ENCODE data around the gene INO80B.

Gene INO80B

GRCh38 chr2:74497777-74498499, 43.1 kb downstream of the INO80B start:
- Histone ChIP-seq H3K27ac (no peak overlapping the region), H3K36me3 (peaks cover 31% of the 10 kb centered on the region), H3K27me3 (ENCODE audit: insufficient read depth, low read depth, severe bottlenecking) (no peaks in the 10 kb centered on the region), H3K4me3 (ENCODE audit: low read depth, low read length) (no peak overlapping the region), H3K9me3 (ENCODE audit: severe bottlenecking) (no peaks in the 10 kb centered on the region)
- no peak for DNase-seq
- no peak for TF ChIP-seq CTCF (IDR thresholded peaks at IDR 0.05; ENCODE audit: low read depth, low read length)

- no peak for TF ChIP-seq CTCF (IDR thresholded peaks at IDR 0.05; ENCODE audit: low read depth, low read length)
- Histone ChIP-seq H3K4me3 (ENCODE audit: low read depth, low read length) (no peak overlapping the region), H3K27me3 (ENCODE audit: insufficient read depth, low read depth, severe bottlenecking) (no peaks in the 10 kb centered on the region), H3K36me3 (peaks cover 24% of the 10 kb centered on the region), H3K27ac (no peak overlapping the region; the same call in 1 of the 2 replicates), H3K9me3 (ENCODE audit: severe bottlenecking) (no peaks in the 10 kb centered on the region)
- DNase-seq = no peak
Measured at GRCh38 chr2:74498500-74499266, 43.8 kb downstream of the INO80B start.

DNA sequence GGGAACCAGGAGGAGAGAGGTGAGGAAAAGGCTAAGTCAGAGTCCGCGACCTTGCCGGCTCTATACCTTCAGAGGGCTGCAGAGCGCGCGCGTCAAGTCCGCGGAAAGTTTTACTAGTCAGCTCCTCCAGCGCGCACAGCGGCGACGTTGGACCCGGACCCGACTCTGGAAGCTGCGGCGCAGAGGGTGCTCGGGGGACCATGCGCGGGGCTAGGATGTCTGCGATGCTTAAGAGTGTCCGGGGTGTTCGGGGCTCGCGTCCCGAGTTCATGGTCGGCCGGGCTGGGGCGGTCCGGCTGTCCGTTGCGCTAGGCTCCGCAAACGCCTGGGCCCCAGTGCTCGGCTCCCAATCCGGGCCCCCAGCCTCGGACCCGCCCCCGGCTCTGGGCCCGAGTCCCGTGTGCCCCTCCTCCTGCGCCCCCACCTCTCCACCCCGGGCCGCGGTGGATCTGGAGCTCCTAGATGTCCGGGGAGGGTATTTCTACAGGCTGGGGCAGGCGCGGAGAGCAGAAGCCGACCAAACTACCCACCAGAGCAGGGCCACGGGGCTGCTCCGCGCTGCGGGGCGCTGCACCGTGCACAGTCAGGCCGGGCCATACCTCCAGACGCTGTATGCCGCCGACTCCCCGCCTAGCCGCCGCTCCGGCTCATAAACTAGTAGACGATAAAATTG, 44.5 kb downstream of the INO80B start, which contains the start of gene LBX2:
LBX2 (minus strand) TSS at position 337 of the 673 bp plus-strand sequence; CDS start at position 271, 66 bp downstream.
- Histone ChIP-seq H3K4me3 (ENCODE audit: low read depth, low read length) (no peak within 1 kb of the TSS), H3K27ac (peak within 1 kb of the TSS; percentile 71), H3K9me3 (ENCODE audit: severe bottlenecking) (no peaks in the 10 kb centered on the region), H3K27me3 (ENCODE audit: insufficient read depth, low read depth, severe bottlenecking) (no peaks in the 10 kb centered on the region), H3K36me3 (peaks cover 20% of the 10 kb centered on the region)
- DNase-seq = no peak
- no peak for TF ChIP-seq CTCF (IDR thresholded peaks at IDR 0.05; ENCODE audit: low read depth, low read length)

GRCh38 chr2:74499940-74500577, 45.2 kb downstream of the INO80B start:
- Histone ChIP-seq H3K27ac (peak overlapping the region; percentile 71), H3K27me3 (ENCODE audit: insufficient read depth, low read depth, severe bottlenecking) (no peaks in the 10 kb centered on the region)
- no peak for TF ChIP-seq CTCF (IDR thresholded peaks at IDR 0.05; ENCODE audit: low read depth, low read length)

GRCh38 chr2:74500578-74500946, 45.7 kb downstream of the INO80B start:
- no peaks in the 10 kb centered on the region for H3K9me3 ChIP-seq (ENCODE audit: severe bottlenecking)
- no peak for DNase-seq
- H3K27ac ChIP-seq = peak overlapping the region; percentile 71
- H3K4me3 ChIP-seq (ENCODE audit: low read depth, low read length) = no peak overlapping the region
- no peak for TF ChIP-seq CTCF (IDR thresholded peaks at IDR 0.05; ENCODE audit: low read depth, low read length)
- H3K36me3 ChIP-seq = peaks cover 26% of the 10 kb centered on the region
- no peaks in the 10 kb centered on the region for H3K27me3 ChIP-seq (ENCODE audit: insufficient read depth, low read depth, severe bottlenecking)

More at GRCh38 chr2:74499940-74500577, 45.2 kb downstream of the INO80B start:
- DNase-seq = no peak
- H3K4me3 ChIP-seq (ENCODE audit: low read depth, low read length) = no peak overlapping the region
- H3K36me3 ChIP-seq = peaks cover 25% of the 10 kb centered on the region
- H3K9me3 ChIP-seq (ENCODE audit: severe bottlenecking) = no peaks in the 10 kb centered on the region
